Measurements from ENCODE around the gene PARD3B. TPM values are rescaled to one million over a fixed set of nuclear protein-coding genes. Genes with fewer than 3 reads are reported as not detected.

PARD3B gene
- total RNA-seq, 4 donors from 2014 or later: 32.6 to 65.7 (median 38.6) TPM

GRCh38 chr2:205002390-205002789 is 457.1 kb downstream of the PARD3B start:
- Histone ChIP-seq H3K4me1 (no peaks in the 10 kb centered on the region), H3K27ac (no peak overlapping the region), H3K4me3 (no peak overlapping the region), H3K27me3 (no peaks in the 10 kb centered on the region), H3K36me3 (no peaks in the 10 kb centered on the region), H3K9me3 (peaks cover 0 to under 1% of the 10 kb centered on the region in 2 donors)
- no peak for DNase-seq
- in situ Hi-C loops (cut with MboI; ENCODE audit: low pct_ligation_motif_present in 1 of 4, low pct_unique_long_range_greater_than_20kb in 1 of 4, low sequenced_read_pairs in 3 of 4): no loop called here
- TF ChIP-seq CTCF (IDR thresholded peaks at IDR 0.05): no peak
- intact Hi-C loops (cut with DNase I; ENCODE audit: low total_unique reads): no loop called here
- 77 to 89% methylated on average over 3 of the region's 3 CpGs for WGBS, 2 donors (ENCODE audit: low coverage in 1 of 2)

GRCh38 chr2:205003288-205003687 is 458.0 kb downstream of the PARD3B start:
- Histone ChIP-seq H3K36me3 (no peaks in the 10 kb centered on the region), H3K4me3 (no peak overlapping the region), H3K27me3 (no peaks in the 10 kb centered on the region), H3K27ac (no peak overlapping the region), H3K4me1 (no peaks in the 10 kb centered on the region), H3K9me3 (peaks cover 0 to 4% of the 10 kb centered on the region in 2 donors)
- no peak for DNase-seq
- in situ Hi-C loops (cut with MboI; ENCODE audit: low pct_ligation_motif_present in 1 of 4, low pct_unique_long_range_greater_than_20kb in 1 of 4, low sequenced_read_pairs in 3 of 4): no loop called here
- no peak for TF ChIP-seq POLR2AphosphoS5 (IDR thresholded peaks at IDR 0.05)
- intact Hi-C loops (cut with DNase I; ENCODE audit: low total_unique reads): no loop called here
- 81 to 84% methylated on average over 4 of the region's 4 CpGs for WGBS, 2 donors (ENCODE audit: low coverage in 1 of 2)

GRCh38 chr2:205010196-205010595 is 464.9 kb downstream of the PARD3B start:
- intact Hi-C loops (cut with DNase I; ENCODE audit: low total_unique reads) (no loop called here), in situ Hi-C loops (cut with MboI; ENCODE audit: low pct_ligation_motif_present in 1 of 4, low pct_unique_long_range_greater_than_20kb in 1 of 4, low sequenced_read_pairs in 3 of 4) (no loop called here)
- no peaks in the 10 kb centered on the region for H3K27me3 ChIP-seq
- no peak overlapping the region for H3K4me3 ChIP-seq
- H3K36me3 ChIP-seq: no peaks in the 10 kb centered on the region
- TF ChIP-seq POLR2AphosphoS5 (IDR thresholded peaks at IDR 0.05) (no peak), CTCF (IDR thresholded peaks at IDR 0.05) (no peak), POLR2A (IDR thresholded peaks at IDR 0.05) (no peak), EP300 (IDR thresholded peaks at IDR 0.05; ENCODE audit: low read depth) (no peak)
- 0 to 93% methylated on average over 1 of the region's 1 CpG for WGBS, 2 donors (ENCODE audit: low coverage in 1 of 2)
- H3K9me3 ChIP-seq: peaks cover 0 to 4% of the 10 kb centered on the region in 2 donors
- no peak for DNase-seq
- H3K27ac ChIP-seq: no peak overlapping the region
- H3K4me1 ChIP-seq: no peaks in the 10 kb centered on the region

GRCh38 chr2:205011031-205011430 is 465.8 kb downstream of the PARD3B start:
- no peak overlapping the region for H3K27ac ChIP-seq
- H3K4me1 ChIP-seq: no peaks in the 10 kb centered on the region
- TF ChIP-seq POLR2A (IDR thresholded peaks at IDR 0.05): no peak
- TF ChIP-seq EP300 (IDR thresholded peaks at IDR 0.05; ENCODE audit: low read depth): no peak
- TF ChIP-seq CTCF (IDR thresholded peaks at IDR 0.05): no peak
- TF ChIP-seq POLR2AphosphoS5 (IDR thresholded peaks at IDR 0.05): no peak
- H3K27me3 ChIP-seq: no peaks in the 10 kb centered on the region
- in situ Hi-C loops (cut with MboI; ENCODE audit: low pct_ligation_motif_present in 1 of 4, low pct_unique_long_range_greater_than_20kb in 1 of 4, low sequenced_read_pairs in 3 of 4) (no loop called here), intact Hi-C loops (cut with DNase I; ENCODE audit: low total_unique reads) (no loop called here)
- H3K4me3 ChIP-seq: no peak overlapping the region
- DNase-seq: no peak
- H3K9me3 ChIP-seq: peaks cover 0 to 4% of the 10 kb centered on the region in 2 donors
- WGBS, 2 donors (ENCODE audit: low coverage in 1 of 2): 80 to 90% methylated on average over 1 to 2 of the region's 2 CpGs
- no peaks in the 10 kb centered on the region for H3K36me3 ChIP-seq

GRCh38 chr2:205012961-205013360 is 467.7 kb downstream of the PARD3B start:
- TF ChIP-seq CTCF (IDR thresholded peaks at IDR 0.05): no peak
- no peak for TF ChIP-seq POLR2AphosphoS5 (IDR thresholded peaks at IDR 0.05)
- TF ChIP-seq EP300 (IDR thresholded peaks at IDR 0.05; ENCODE audit: low read depth): no peak
- no peak for TF ChIP-seq POLR2A (IDR thresholded peaks at IDR 0.05)
- intact Hi-C loops (cut with DNase I; ENCODE audit: low total_unique reads) (no loop called here), in situ Hi-C loops (cut with MboI; ENCODE audit: low pct_ligation_motif_present in 1 of 4, low pct_unique_long_range_greater_than_20kb in 1 of 4, low sequenced_read_pairs in 3 of 4) (no loop called here)
- H3K9me3 ChIP-seq: no peaks in the 10 kb centered on the region
- no peak overlapping the region for H3K27ac ChIP-seq
- H3K36me3 ChIP-seq: no peaks in the 10 kb centered on the region
- H3K4me3 ChIP-seq: no peak overlapping the region
- DNase-seq: no peak
- 86% methylated on average over 8 of the region's 8 CpGs for WGBS, 2 donors (ENCODE audit: low coverage in 1 of 2)
- H3K4me1 ChIP-seq: peaks cover 0 to 11% (median 4%) of the 10 kb centered on the region in 4 donors
- H3K27me3 ChIP-seq: no peaks in the 10 kb centered on the region

Measured in transverse colon (tissue), 4 donors.